Mucosa of descending colon (tissue), 3 donors: ENCODE data around the gene WDR19. TPM values are rescaled to one million over a fixed set of nuclear protein-coding genes. Genes with fewer than 3 reads are reported as not detected.
"Not testable (repeated sequence)": the region's sequence is repeated elsewhere in the genome, so short reads cannot be mapped to it uniquely, and the experiment has no call there.

Experiments
- ATAC-seq: fragments of 200-7000 bp; cut with Tn5 transposase; one replicate; pipeline ENCODE4 v1.9.1; 2020; ENCODE audit warnings: mild to moderate bottlenecking, moderate library complexity
- DNase-seq, 3 donors: peaks; one replicate each; pipeline ENCODE4 v3.0.0-alpha.2; 2020
- H3K36me3 ChIP-seq: fragments of 200-600 bp; one replicate; pipeline ENCODE4 v1.8.0; 2021; ENCODE audit warnings: low read depth, mild to moderate bottlenecking
- H3K4me1 ChIP-seq: fragments of 200-600 bp; one replicate; pipeline ENCODE4 v1.8.0; 2021; ENCODE audit warnings: low read depth, mild to moderate bottlenecking
- H3K4me3 ChIP-seq: fragments of 200-600 bp; one replicate; pipeline ENCODE4 v1.8.0; 2021; ENCODE audit warnings: mild to moderate bottlenecking
- H3K9me3 ChIP-seq: fragments of 200-600 bp; one replicate; pipeline ENCODE4 v1.8.0; 2021; ENCODE audit warnings: mild to moderate bottlenecking
- CTCF ChIP-seq: fragments of 200-600 bp; IDR thresholded peaks from one replicate; pipeline ENCODE4 v1.8.0; 2022; ENCODE audit warnings: antibody characterized with exemption, mild to moderate bottlenecking
- intact Hi-C, 2 donors: fragments of 100-400 bp; cut with DNase I in 1 of 2; cut with micrococcal nuclease in 1 of 2; formaldehyde crosslinking; loops; one replicate each; pipeline versions ENCODE4 v1.11.0 to v1.11.1; 2022; cut with DNase I, micrococcal nuclease
- long read RNA-seq, 2 donors: library from polyadenylated mRNA; unstranded; transcript quantifications; one replicate each; pipeline ENCODE4 v2.0.0, GENCODE V29; 2019 to 2021
- total RNA-seq, 3 donors: library from RNA; stranded (reverse); fragmentation: NEBNext Ultra II Directional in 2 of 3; extraction: Animal tissue kit (Norgen Biotek cat#: 25700) in 2 of 3; gene quantifications; one replicate each; pipeline versions ENCODE4 v1.2.1 to v1.2.4, GENCODE V29; 2021 to 2023
- donor health status: DM: no; HTN: no; CAD: no; lungs with moderate emphysema.
- donor health status: DM: no; HTN: no; CAD: no.
- donor health status: DM: no; HTN: yes; CAD: no.

WDR19 gene
- total RNA-seq: 10 to 100 TPM in 2 of 3 donors, 1 to 10 TPM in 1; 6.7 to 29.5 (median 12.0) TPM
- long read RNA-seq, donor 1, full-length matches to known transcripts: 3 of 10 reads
- long read RNA-seq, donor 1, partial matches to known transcripts: 5 of 10 reads
- long read RNA-seq, donor 1, other reads (novel, unspliced or antisense): 2 of 10 reads
- long read RNA-seq, donor 2, full-length matches to known transcripts: 1 of 3 reads
- long read RNA-seq, donor 2, partial matches to known transcripts: 1 of 3 reads
- long read RNA-seq, donor 2, other reads (novel, unspliced or antisense): 1 of 3 reads

- Histone ChIP-seq H3K4me3 (peak within 1 kb of the TSS; percentile 48), H3K36me3 (no peaks in the 10 kb centered on the region), H3K4me1 (peaks cover 13% of the 10 kb centered on the region), H3K9me3 (no peaks in the 10 kb centered on the region)
- peak; percentile 100 for ATAC-seq
- no peak for TF ChIP-seq CTCF
- DNase-seq: peak; percentile 98 to 99 (median 99)
- intact Hi-C loops: no loop called here
These were observed at the start of gene WDR19 for GRCh38 chr4:39181905-39182638. TSS of gene WDR19 (plus strand) at chr4:39182529. CDS start at chr4:39182558, 29 bp downstream.

GRCh38 chr4:39133623-39134022 lies 48.7 kb upstream of the WDR19 start:
- no peaks in the 10 kb centered on the region for H3K4me1 ChIP-seq
- no peak for DNase-seq
- no peak overlapping the region for H3K4me3 ChIP-seq
- no peaks in the 10 kb centered on the region for H3K9me3 ChIP-seq
- intact Hi-C loops: loop anchor here (10.0 kb wide), 2 partner anchors 229 to 369 kb away; no protein-coding TSS in a partner anchor
- ATAC-seq: no peak
- no peaks in the 10 kb centered on the region for H3K36me3 ChIP-seq
- TF ChIP-seq CTCF: no peak

GRCh38 chr4:39134683-39135306 lies 47.5 kb upstream of the WDR19 start:
- Histone ChIP-seq H3K4me3 (no peak overlapping the region), H3K9me3 (no peaks in the 10 kb centered on the region), H3K36me3 (no peaks in the 10 kb centered on the region), H3K4me1 (peaks cover under 1% of the 10 kb centered on the region)
- intact Hi-C loops: loop anchor here (10.0 kb wide), 2 partner anchors 230 to 370 kb away; no protein-coding TSS in a partner anchor
- no peak for TF ChIP-seq CTCF
- DNase-seq (no peak), ATAC-seq (no peak)

- H3K36me3 ChIP-seq, DNase-seq, H3K4me1 ChIP-seq, H3K9me3 ChIP-seq, H3K4me3 ChIP-seq, ATAC-seq: not testable (repeated sequence)
- intact Hi-C loops: loop anchor here (10.0 kb wide), 2 partner anchors 233 to 373 kb away; no protein-coding TSS in a partner anchor
These were observed 44.1 kb upstream of the WDR19 start for GRCh38 chr4:39138227-39138626.

- no peak for TF ChIP-seq CTCF
- no peaks in the 10 kb centered on the region for H3K36me3 ChIP-seq
- H3K9me3 ChIP-seq: no peaks in the 10 kb centered on the region
- ATAC-seq (no peak), DNase-seq (no peak)
- H3K4me3 ChIP-seq: no peak overlapping the region
- H3K4me1 ChIP-seq: no peaks in the 10 kb centered on the region
- intact Hi-C loops: no loop called here
These were observed 36.1 kb upstream of the WDR19 start for GRCh38 chr4:39146211-39146610.

GRCh38 chr4:39154009-39154408 lies 28.3 kb upstream of the WDR19 start:
- H3K4me1 ChIP-seq: no peaks in the 10 kb centered on the region
- TF ChIP-seq CTCF: no peak
- no peaks in the 10 kb centered on the region for H3K36me3 ChIP-seq
- no peaks in the 10 kb centered on the region for H3K9me3 ChIP-seq
- ATAC-seq (no peak), DNase-seq (no peak)
- intact Hi-C loops: no loop called here
- H3K4me3 ChIP-seq: no peak overlapping the region
